Rectal smooth muscle tissue (tissue), 1 donor: Measurements from ENCODE around the gene TRABD2B.

Experiments
- H3K27ac ChIP-seq: one replicate; pipeline ENCODE4 v1.7.0; 2013; ENCODE audit warnings: low read depth, low read length, inconsistent platforms
- H3K27me3 ChIP-seq: one replicate; pipeline ENCODE4 v1.7.0; 2013; ENCODE audit warnings: low read length; ENCODE audit not compliant: control insufficient read depth, insufficient read depth
- H3K36me3 ChIP-seq: one replicate; pipeline ENCODE4 v1.7.0; 2013; ENCODE audit warnings: low read length; ENCODE audit not compliant: control insufficient read depth, insufficient read depth
- H3K4me1 ChIP-seq: one replicate; pipeline ENCODE4 v1.7.0; 2013; ENCODE audit warnings: low read length; ENCODE audit not compliant: control insufficient read depth, insufficient read depth
- H3K4me3 ChIP-seq: one replicate; pipeline ENCODE4 v1.7.0; 2013; ENCODE audit warnings: low read length
- H3K9ac ChIP-seq: one replicate; pipeline ENCODE4 v1.7.0; 2013; ENCODE audit warnings: low read length

TRABD2B gene

DNA sequence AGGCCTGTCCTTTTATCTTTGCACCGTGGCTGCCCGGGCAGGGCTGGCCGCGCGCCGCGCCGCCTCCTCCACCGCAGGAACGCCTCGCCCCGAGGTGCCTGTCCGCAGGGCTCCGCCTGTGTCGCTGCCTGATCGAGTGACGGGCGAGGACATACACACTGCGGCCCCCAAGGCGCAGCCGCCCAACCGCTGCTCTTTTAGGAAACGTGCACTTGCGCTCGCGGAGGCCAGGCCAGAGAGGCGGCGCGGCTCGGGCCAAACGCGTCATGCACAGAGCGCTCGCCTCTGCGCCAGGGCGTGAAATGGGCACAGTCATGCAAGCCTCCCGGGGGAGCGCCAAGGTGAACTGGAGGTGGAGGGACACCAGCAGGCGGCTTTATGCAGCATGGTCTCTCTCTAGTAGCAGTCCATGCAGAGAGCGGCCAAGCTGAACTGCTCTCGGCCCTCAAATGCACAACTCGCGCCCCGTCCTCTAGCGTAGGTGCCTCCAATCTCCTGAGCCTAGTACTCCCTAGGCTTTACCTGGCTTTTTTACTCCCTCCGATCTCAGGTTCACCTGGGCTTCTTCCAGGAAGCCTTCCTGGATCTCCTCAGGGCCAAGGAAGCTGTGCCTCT is 12.9 kb downstream of the TRABD2B start:
- Histone ChIP-seq H3K4me1 (no peaks in the 10 kb centered on the region), H3K9ac (no peak overlapping the region), H3K4me3 (no peak overlapping the region), H3K36me3 (no peaks in the 10 kb centered on the region), H3K27me3 (no peaks in the 10 kb centered on the region), H3K27ac (no peak overlapping the region)

DNA sequence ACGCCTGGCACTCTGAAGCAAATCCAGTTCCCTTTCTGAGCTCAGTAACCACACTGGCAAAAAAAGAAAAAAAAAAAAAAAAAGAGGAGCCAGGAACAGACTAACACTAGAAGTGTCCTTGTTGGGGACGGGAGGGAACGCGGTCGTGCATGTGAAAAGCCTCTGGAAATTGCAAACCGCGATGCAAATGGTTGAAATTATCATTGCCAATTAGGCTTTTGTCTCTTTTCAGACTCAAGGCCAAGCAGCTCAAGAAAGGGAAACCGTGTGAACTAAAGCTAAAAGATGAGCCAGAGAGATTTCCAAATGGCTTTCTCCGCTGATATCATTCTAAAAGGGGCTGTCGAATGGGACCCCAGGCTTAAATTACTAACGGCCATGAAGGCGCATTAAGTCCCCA is 13.5 kb downstream of the TRABD2B start:
- Histone ChIP-seq H3K27me3 (no peaks in the 10 kb centered on the region), H3K36me3 (no peaks in the 10 kb centered on the region), H3K27ac (no peak overlapping the region), H3K4me3 (no peak overlapping the region), H3K4me1 (no peaks in the 10 kb centered on the region), H3K9ac (no peak overlapping the region)

DNA sequence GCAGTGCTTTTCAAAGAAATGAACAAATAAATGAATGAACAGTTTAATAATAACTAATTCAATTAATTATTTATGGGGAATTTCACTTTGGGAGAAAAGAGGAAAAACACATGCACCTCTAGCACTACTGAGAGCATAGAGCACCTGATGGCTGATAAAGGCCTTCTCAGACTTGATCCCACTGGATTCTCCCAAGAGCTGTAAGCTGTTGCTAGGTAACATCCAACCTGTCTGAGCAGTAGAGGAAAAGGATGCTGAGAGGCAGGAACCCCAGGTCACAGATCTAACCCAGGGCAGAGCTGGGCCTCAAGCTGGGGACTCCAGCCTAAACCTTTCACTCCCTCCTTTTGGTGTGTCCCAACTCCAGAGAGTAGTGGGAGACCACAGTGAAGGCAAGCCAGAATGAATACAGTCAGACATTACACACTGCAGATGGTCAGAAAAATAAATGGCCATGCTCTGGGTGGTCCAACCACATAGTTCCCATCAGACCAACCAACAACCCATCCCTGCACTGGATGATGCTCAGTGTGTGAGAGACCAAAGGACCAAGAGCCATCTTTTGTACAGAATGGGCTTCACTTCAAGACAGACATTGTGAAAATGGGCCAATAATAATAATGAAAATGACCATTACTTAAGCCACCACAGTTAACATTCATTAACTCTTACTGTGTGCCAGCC is 15.4 kb downstream of the TRABD2B start:
- H3K9ac ChIP-seq: no peak overlapping the region
- no peak overlapping the region for H3K27ac ChIP-seq
- H3K36me3 ChIP-seq: no peaks in the 10 kb centered on the region
- no peaks in the 10 kb centered on the region for H3K27me3 ChIP-seq
- H3K4me3 ChIP-seq: no peak overlapping the region
- H3K4me1 ChIP-seq: no peaks in the 10 kb centered on the region

DNA sequence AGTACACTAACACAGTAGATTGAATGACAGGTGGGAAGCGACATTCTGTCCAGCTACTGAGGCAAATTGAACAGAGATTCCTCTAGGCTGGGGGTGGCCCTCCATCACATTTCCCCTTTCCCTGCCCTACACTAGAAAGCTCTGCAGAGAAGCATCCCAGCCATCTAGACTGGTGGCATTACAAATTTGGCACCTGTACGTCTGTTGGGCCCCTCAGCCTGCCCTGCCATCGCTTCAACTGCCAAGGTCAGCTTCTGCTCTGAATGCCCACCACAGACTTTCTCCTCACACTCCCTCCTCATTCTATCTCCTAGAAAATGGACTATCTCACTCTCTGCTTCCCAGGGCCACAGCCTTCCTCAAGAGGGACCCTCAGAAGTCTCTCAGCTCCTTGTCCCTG is 16.7 kb downstream of the TRABD2B start:
- Histone ChIP-seq H3K9ac (no peak overlapping the region), H3K27me3 (no peaks in the 10 kb centered on the region), H3K4me1 (no peaks in the 10 kb centered on the region), H3K36me3 (no peaks in the 10 kb centered on the region), H3K4me3 (no peak overlapping the region), H3K27ac (no peak overlapping the region)

DNA sequence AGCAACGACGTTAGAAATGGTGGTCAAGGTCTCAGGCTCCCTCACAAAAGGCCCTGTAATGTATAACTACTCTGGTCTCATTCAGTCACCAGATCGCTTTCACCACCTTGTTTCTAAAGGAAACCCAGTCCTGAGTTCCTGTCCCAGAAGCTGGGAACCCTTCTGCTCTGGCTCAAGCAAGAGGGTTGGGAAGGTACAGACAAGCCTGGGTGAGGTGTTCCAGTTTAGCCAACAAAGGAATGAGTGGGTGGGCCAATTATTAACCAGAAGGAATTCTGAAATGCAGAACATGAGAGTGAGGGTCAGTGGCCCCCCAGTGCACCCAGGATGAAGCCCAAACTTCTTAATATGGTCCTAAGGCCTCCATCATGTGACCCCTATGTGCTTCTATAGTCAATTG is 17.5 kb downstream of the TRABD2B start:
- no peaks in the 10 kb centered on the region for H3K27me3 ChIP-seq
- H3K9ac ChIP-seq: no peak overlapping the region
- H3K4me1 ChIP-seq: no peaks in the 10 kb centered on the region
- H3K4me3 ChIP-seq: no peak overlapping the region
- H3K27ac ChIP-seq: no peak overlapping the region
- no peaks in the 10 kb centered on the region for H3K36me3 ChIP-seq

DNA sequence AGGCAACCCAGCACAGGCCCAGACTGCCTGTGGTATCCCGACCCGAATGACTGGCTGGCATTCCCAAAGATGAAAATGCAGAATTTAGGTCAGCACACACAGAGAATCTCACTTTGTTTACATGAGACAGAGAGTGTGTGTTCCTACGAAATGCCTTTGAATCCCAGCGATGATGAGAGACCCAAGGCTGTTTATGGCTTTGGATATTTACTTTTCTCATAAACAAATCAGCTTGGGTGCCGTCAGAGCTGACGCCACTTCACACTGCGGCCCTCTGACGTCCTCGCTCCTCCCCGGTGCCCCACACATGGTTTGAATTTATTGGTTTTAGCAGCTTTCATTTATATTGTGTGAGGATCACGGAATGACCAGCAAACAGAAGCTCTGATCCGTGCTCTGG is 18.7 kb downstream of the TRABD2B start:
- H3K27me3 ChIP-seq: no peaks in the 10 kb centered on the region
- H3K36me3 ChIP-seq: no peaks in the 10 kb centered on the region
- no peak overlapping the region for H3K27ac ChIP-seq
- no peak overlapping the region for H3K9ac ChIP-seq
- no peaks in the 10 kb centered on the region for H3K4me1 ChIP-seq
- no peak overlapping the region for H3K4me3 ChIP-seq

- no peak overlapping the region for H3K9ac ChIP-seq
- H3K4me3 ChIP-seq: no peak overlapping the region
- H3K36me3 ChIP-seq: no peaks in the 10 kb centered on the region
- H3K27ac ChIP-seq: no peak overlapping the region
- no peaks in the 10 kb centered on the region for H3K4me1 ChIP-seq
- no peaks in the 10 kb centered on the region for H3K27me3 ChIP-seq
Observed at GRCh38 chr1:47976728-47977127, 20.5 kb downstream of the TRABD2B start.

DNA sequence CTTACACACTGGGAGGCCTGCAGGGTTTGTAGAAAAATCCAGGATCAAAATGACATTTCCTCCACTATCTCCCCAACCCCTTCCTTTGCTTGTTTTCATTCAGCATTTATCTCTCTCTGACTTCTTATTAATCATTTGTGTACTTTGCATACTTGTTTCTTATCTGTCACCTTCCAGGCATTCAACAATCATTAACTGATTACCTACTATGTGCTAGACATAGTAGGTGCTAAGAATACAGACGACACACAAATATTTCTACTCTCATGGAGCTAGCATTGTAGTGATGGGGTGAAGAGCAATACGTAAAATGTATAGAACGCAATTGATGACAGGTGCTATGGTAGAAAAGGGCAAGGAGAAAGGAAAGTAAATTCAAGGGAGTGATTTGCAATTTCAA is 20.9 kb downstream of the TRABD2B start:
- Histone ChIP-seq H3K27ac (no peak overlapping the region), H3K27me3 (no peaks in the 10 kb centered on the region), H3K4me1 (no peaks in the 10 kb centered on the region)

DNA sequence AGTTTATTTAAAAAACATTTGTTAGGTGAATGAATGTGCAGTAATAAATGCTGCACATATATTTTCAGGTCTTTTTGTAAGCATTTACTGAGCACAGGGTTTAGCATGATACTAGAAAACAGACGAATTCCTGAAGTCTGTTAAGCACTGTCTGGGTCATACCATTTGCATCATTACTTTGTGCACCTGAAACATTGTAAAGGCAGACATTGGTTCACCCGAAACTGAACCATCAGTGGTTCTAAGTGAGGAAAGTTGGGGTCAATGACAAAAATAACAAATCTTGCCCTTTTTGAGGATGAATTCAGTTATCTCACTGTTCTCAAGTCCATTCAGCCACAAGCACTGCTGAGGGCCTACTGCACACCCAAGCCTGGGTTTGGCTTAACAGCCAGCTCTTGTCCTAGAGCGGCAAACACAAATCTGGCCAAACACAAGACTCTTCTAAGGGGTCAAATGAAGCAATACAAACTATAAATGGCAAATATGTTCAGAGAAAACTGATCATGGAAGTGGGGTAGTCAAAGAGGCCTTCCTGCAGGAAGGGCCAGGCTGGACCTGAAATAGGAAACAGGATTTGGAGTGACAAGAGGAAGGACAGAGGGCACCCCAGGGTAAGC is 21.8 kb downstream of the TRABD2B start:
- H3K9ac ChIP-seq: no peak overlapping the region
- no peak overlapping the region for H3K4me3 ChIP-seq
- H3K27ac ChIP-seq: no peak overlapping the region
- no peaks in the 10 kb centered on the region for H3K36me3 ChIP-seq
- H3K27me3 ChIP-seq: no peaks in the 10 kb centered on the region
- no peaks in the 10 kb centered on the region for H3K4me1 ChIP-seq

More for the DNA sequence above, 20.9 kb downstream of the TRABD2B start:
- no peaks in the 10 kb centered on the region for H3K36me3 ChIP-seq
- H3K9ac ChIP-seq: no peak overlapping the region
- no peak overlapping the region for H3K4me3 ChIP-seq

DNA sequence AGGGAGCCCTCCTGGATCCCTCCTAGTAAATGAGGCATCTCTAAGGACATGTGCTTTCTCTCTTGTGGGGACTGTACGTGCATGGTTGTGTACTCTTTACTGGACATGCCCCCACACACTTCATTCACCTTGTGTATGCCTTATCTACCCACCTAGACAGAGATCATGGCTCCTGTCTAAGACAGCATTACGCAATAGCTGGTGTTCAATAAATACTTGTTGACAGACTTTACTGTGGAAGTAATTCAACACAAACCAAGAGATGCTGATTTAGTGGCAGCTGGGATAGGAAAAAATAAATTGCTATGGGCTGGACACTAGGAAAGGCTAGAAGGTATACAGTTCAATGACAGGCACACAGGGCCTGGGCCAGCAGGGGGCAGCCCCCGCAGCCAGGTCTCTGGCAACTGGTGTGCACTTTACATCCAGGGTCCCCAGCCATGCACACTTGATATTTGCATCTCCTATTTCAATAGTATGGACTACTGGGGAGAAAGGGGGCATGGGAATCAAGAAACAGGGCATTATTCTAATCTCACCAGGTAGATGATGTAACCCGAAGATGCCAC is 24.2 kb downstream of the TRABD2B start:
- Histone ChIP-seq H3K4me3 (no peak overlapping the region), H3K27ac (no peak overlapping the region), H3K36me3 (no peaks in the 10 kb centered on the region), H3K4me1 (no peaks in the 10 kb centered on the region), H3K27me3 (no peaks in the 10 kb centered on the region), H3K9ac (no peak overlapping the region)

- H3K36me3 ChIP-seq: no peaks in the 10 kb centered on the region
- no peak overlapping the region for H3K9ac ChIP-seq
- no peaks in the 10 kb centered on the region for H3K4me1 ChIP-seq
- no peak overlapping the region for H3K27ac ChIP-seq
- no peak overlapping the region for H3K4me3 ChIP-seq
- H3K27me3 ChIP-seq: no peaks in the 10 kb centered on the region
Observed at GRCh38 chr1:47971385-47972160, 25.6 kb downstream of the TRABD2B start.

- Histone ChIP-seq H3K27ac (no peak overlapping the region), H3K27me3 (no peaks in the 10 kb centered on the region), H3K4me3 (no peak overlapping the region), H3K9ac (no peak overlapping the region), H3K4me1 (no peaks in the 10 kb centered on the region), H3K36me3 (no peaks in the 10 kb centered on the region)
Observed at GRCh38 chr1:47970882-47971281, 26.3 kb downstream of the TRABD2B start.
